ENCODE measurements around the gene GAB3.

The GAB3 gene

GRCh38 chrX:154751203-154751668 lies 359 bp upstream of the GAB3 start:
- TF ChIP-seq CTCF (conservative IDR thresholded peaks at IDR 0.05; ENCODE audit: low read length), result no peak
- DNase-seq (ENCODE audit: low read depth), result no peak
- no peak overlapping the region; the same call in 1 of the 2 replicates for H3K4me3 ChIP-seq (ENCODE audit: low read length)

- no peak for DNase-seq (ENCODE audit: low read depth)
- H3K4me3 ChIP-seq (ENCODE audit: low read length), result no peak overlapping the region
- no peak for TF ChIP-seq CTCF (conservative IDR thresholded peaks at IDR 0.05; ENCODE audit: low read length)
These were observed 1.0 kb downstream of the GAB3 start for GRCh38 chrX:154749856-154750255.

- no peak overlapping the region for H3K4me3 ChIP-seq (ENCODE audit: low read length)
- peak; percentile 68 for TF ChIP-seq CTCF (conservative IDR thresholded peaks at IDR 0.05; ENCODE audit: low read length)
- DNase-seq (ENCODE audit: low read depth), result no peak
These were observed 2.1 kb downstream of the GAB3 start for GRCh38 chrX:154748712-154749339.

- no peak for TF ChIP-seq CTCF (conservative IDR thresholded peaks at IDR 0.05; ENCODE audit: low read length)
- H3K4me3 ChIP-seq (ENCODE audit: low read length), result no peak overlapping the region
- DNase-seq (ENCODE audit: low read depth), result no peak
These were observed 8.3 kb downstream of the GAB3 start for GRCh38 chrX:154742613-154743012.

GRCh38 chrX:154739952-154740465 lies 10.9 kb downstream of the GAB3 start:
- no peak for DNase-seq (ENCODE audit: low read depth)
- no peak for TF ChIP-seq CTCF (conservative IDR thresholded peaks at IDR 0.05; ENCODE audit: low read length)
- no peak overlapping the region for H3K4me3 ChIP-seq (ENCODE audit: low read length)

- TF ChIP-seq CTCF (conservative IDR thresholded peaks at IDR 0.05; ENCODE audit: low read length), result no peak
These were observed 12.7 kb downstream of the GAB3 start for GRCh38 chrX:154738011-154738738.

GRCh38 chrX:154737136-154737535 lies 13.7 kb downstream of the GAB3 start:
- TF ChIP-seq CTCF (conservative IDR thresholded peaks at IDR 0.05; ENCODE audit: low read length), result no peak
- no peak overlapping the region for H3K4me3 ChIP-seq (ENCODE audit: low read length)

More at GRCh38 chrX:154738011-154738738, 12.7 kb downstream of the GAB3 start:
- DNase-seq (ENCODE audit: low read depth), result peak; percentile 79
- no peak overlapping the region for H3K4me3 ChIP-seq (ENCODE audit: low read length)

More at GRCh38 chrX:154737136-154737535, 13.7 kb downstream of the GAB3 start:
- DNase-seq (ENCODE audit: low read depth), result no peak
